ENCODE measurements around the gene ARHGAP45. TPM values are rescaled to one million over a fixed set of nuclear protein-coding genes. Genes with fewer than 3 reads are reported as not detected.

ARHGAP45 gene
- polyA plus RNA-seq, 2 of the 4 experiments (the other 2 are of a cell fraction) = 1.2 to 1.9 TPM

DNA sequence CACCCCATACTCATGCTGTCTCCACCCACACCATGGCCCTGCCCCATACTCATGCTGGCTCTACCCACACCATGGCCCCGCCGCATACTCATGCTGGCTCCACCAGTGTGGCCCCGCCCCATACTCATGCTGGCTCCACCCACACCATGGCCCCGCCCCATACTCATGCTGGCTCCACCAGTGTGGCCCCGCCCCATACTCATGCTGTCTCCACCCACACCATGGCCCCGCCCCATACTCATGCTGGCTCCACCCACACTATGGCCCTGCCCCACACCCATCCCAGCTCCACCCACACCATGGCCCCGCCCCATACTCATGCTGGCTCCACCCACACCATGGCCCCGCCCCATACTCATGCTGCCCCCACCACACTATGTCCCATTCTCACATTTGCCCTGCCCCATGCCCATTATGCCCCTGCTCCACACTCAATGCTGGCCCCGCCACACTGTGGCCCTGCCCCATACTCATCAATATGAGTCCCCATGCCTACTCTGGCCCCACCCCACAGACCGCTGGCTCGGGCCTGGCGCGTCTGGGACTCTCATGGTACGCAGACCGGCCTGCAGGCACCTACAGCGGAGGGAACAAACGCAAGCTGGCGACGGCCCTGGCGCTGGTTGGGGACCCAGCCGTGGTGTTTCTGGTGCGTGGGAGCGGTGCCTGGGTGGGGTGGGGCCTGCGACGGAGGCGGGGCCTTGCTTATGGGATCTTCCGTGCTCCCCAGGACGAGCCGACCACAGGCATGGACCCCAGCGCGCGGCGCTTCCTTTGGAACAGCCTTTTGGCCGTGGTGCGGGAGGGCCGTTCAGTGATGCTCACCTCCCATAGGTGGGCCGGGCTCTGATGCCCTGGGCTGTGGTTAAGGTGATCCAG is 3.7 kb upstream of the ARHGAP45 start (continued):
- TF ChIP-seq PBX3 (IDR thresholded peaks at IDR 0.05) (no peak), ZNF302 (CRISPR knock-in tag; IDR thresholded peaks at IDR 0.05) (no peak)

DNA sequence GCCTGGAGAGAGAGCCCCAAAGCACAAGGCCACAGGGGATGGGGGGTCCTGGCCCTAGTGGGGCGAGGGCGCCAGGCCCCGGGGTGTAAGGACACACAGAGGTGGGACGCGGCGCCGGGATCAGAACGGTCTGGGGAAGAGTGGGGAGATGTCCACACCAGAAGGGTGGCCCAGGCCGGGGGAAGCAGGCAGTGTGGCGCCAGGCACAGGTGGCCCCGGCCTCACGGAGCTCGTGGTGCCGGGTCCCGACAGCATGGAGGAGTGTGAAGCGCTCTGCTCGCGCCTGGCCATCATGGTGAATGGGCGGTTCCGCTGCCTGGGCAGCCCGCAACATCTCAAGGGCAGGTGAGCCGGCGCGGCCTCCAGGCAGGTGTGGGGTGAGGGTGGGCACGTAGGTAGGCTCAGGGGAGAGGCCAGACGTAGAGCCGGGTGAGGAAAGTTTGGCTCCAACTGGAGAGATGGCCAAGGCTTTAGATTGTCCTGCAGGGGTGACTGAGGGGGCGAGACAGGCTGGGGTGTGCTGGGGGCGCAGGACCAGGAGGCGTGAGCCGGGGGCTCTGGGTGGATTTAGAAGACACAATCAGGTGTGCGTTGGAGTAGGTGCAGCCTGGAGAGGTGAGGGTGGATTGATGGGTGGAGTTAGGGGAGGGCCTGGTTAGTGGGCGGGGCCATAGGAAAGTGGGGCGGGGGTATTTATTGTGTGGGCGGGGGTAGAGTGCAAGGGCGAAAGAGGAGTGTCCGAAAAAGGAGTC is 2.9 kb upstream of the ARHGAP45 start:
- no peaks in the 10 kb centered on the region for H3K9me3 ChIP-seq
- DNase-seq (ENCODE audit: low read depth in 1 of 2, low spot score in 1 of 2) = no peak
- FAIRE-seq = no peak
- H3K4me1 ChIP-seq = peaks cover 33% of the 10 kb centered on the region
- no peak overlapping the region; a peak in 1 of 6 replicates for H3K27ac ChIP-seq
- H3K4me2 ChIP-seq = peak overlapping the region; percentile 93
- no peak overlapping the region for H3K4me3 ChIP-seq
- no peak for ATAC-seq
- CTCF ChIA-PET = interaction anchor here (0.7 to 2.7 kb wide), 12 partner anchors 7 to 66 kb away, joined by 3 to 18 read pairs (median 5); no protein-coding TSS in a partner anchor
- WGBS (ENCODE audit: missing lambda C conversion rate) = 93% methylated on average over 36 of the region's 37 CpGs
- no peak for TF ChIP-seq ZSCAN20 (CRISPR knock-in tag; IDR thresholded peaks at IDR 0.05)
- TF ChIP-seq MAFK (IDR thresholded peaks at IDR 0.05; ENCODE audit: partially characterized antibody) = no peak
- TF ChIP-seq FOSB (CRISPR knock-in tag; IDR thresholded peaks at IDR 0.05) = no peak
- TF ChIP-seq SMC3 (IDR thresholded peaks at IDR 0.05) = no peak
- TF ChIP-seq, protein P1, sequence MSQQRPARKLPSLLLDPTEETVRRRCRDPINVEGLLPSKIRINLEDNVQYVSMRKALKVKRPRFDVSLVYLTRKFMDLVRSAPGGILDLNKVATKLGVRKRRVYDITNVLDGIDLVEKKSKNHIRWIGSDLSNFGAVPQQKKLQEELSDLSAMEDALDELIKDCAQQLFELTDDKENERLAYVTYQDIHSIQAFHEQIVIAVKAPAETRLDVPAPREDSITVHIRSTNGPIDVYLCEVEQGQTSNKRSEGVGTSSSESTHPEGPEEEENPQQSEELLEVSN (IDR thresholded peaks at IDR 0.05; ENCODE audit: borderline replicate concordance, low read depth) = no peak
- TF ChIP-seq CHD4 (IDR thresholded peaks at IDR 0.05; ENCODE audit: borderline replicate concordance) = no peak
- TF ChIP-seq EP300 (IDR thresholded peaks at IDR 0.05) = no peak
- TF ChIP-seq TFCP2L1 (CRISPR knock-in tag; IDR thresholded peaks at IDR 0.05) = no peak
- TF ChIP-seq NFE2L2 (conservative IDR thresholded peaks at IDR 0.05; ENCODE audit: low read length) = no peak
- TF ChIP-seq ELK1 (IDR thresholded peaks at IDR 0.05; ENCODE audit: low read depth, low read length) = no peak
- no peak for TF ChIP-seq FOSL2 (IDR thresholded peaks at IDR 0.05)
- TF ChIP-seq FOSL2 (CRISPR knock-in tag; IDR thresholded peaks at IDR 0.05) = no peak
- TF ChIP-seq HEYL (CRISPR knock-in tag; IDR thresholded peaks at IDR 0.05) = no peak
- TF ChIP-seq HES2 (IDR thresholded peaks at IDR 0.05) = no peak
- no peak for TF ChIP-seq RAD21 (conservative IDR thresholded peaks at IDR 0.05 in 1 of 2, IDR thresholded peaks at IDR 0.05 in 1 of 2)
- TF ChIP-seq EHMT2 (IDR thresholded peaks at IDR 0.05; ENCODE audit: low read depth) = no peak
- POLR2A ChIA-PET = interaction anchor here (1.0 to 1.9 kb wide), 2 partner anchors 8 to 10 kb away, joined by 3 to 8 read pairs; no protein-coding TSS in a partner anchor

Measured in A549 (cell line).